Psoas muscle (tissue), 8 donors: Measurements from ENCODE around the gene LGALS12. TPM values are rescaled to one million over a fixed set of nuclear protein-coding genes. Genes with fewer than 3 reads are reported as not detected.
A peak's percentile ranks its signal among the peaks of the same experiment; 100 is the strongest.

Experiments
- ATAC-seq, 4 donors: fragments of 200-7000 bp; cut with Tn5 transposase; one replicate each; pipeline ENCODE4 v1.9.1; 2020; ENCODE audit warnings: moderate library complexity in 3 of 4, mild to moderate bottlenecking in 2 of 4
- DNase-seq, 2 donors: peaks; one replicate each; pipeline ENCODE4 v3.0.0-alpha.2; 2020
- H3K27ac ChIP-seq: fragments of 200-600 bp; one replicate; pipeline ENCODE4 v1.8.0; 2022
- H3K27me3 ChIP-seq, 3 donors: fragments of 200-600 bp in 1 of 3; one replicate each; pipeline versions ENCODE4 v1.6.1 to v1.8.0; 2013 to 2022; ENCODE audit warnings: low read length in 2 of 3, mild to moderate bottlenecking in 2 of 3, moderate library complexity in 1 of 3; ENCODE audit not compliant: insufficient read depth in 3 of 3
- H3K36me3 ChIP-seq, 2 donors: fragments of 200-600 bp in 1 of 2; one replicate each; pipeline versions ENCODE4 v1.6.1 to v1.8.0; 2013 to 2022; ENCODE audit warnings: low read depth in 1 of 2, mild to moderate bottlenecking in 1 of 2, moderate library complexity in 1 of 2; ENCODE audit not compliant: insufficient read depth in 1 of 2
- H3K4me1 ChIP-seq: fragments of 200-600 bp; one replicate; pipeline ENCODE4 v1.8.0; 2022
- H3K4me3 ChIP-seq: fragments of 200-600 bp; one replicate; pipeline ENCODE4 v1.8.0; 2022; ENCODE audit warnings: mild to moderate bottlenecking
- H3K9me3 ChIP-seq: fragments of 200-600 bp; one replicate; pipeline ENCODE4 v1.8.0; 2022
- WGBS, 3 donors: extraction: QIAGEN DNeasy Blood & Tissue Kit; methylation state at CpG; one replicate each; pipeline versions ENCODE4 v1.1.6 to v1.1.7; 2013; 5-methylcytosine and 5-hydroxymethylcytosine counted together
- intact Hi-C, 2 donors: fragments of 100-400 bp; cut with DNase I; formaldehyde crosslinking; loops; one replicate each; pipeline versions ENCODE4 v1.11.0 to v1.14.2; 2022
- polyA plus RNA-seq, 3 donors: library from polyadenylated mRNA; stranded (reverse); fragments of 200-250 nt; gene quantifications; one replicate each; pipeline ENCODE4 v1.2.3, GENCODE V29; 2013
- total RNA-seq, 4 donors: library from RNA; stranded (reverse); fragmentation: NEBNext Ultra II Directional in 2 of 4; extraction: Animal tissue kit (Norgen Biotek cat#: 25700) in 2 of 4; gene quantifications; one replicate each; pipeline versions ENCODE4 v1.2.1 to v1.2.4, GENCODE V29; 2021 to 2023
- TF ChIP-seq, protein P1 (sequence below): fragments of 200-600 bp; IDR thresholded peaks from one replicate; pipeline ENCODE4 v1.8.0; 2022; ENCODE audit warnings: antibody characterized with exemption
- donor health status: healthy with polysubstance abuse.
- donor health status: DM: no; HTN: no; CAD: no; lungs with moderate emphysema.
- donor health status: Bipolar disorder and iron deficiency.
- donor health status: healthy.
- donor health status: DM: yes; HTN: yes; CAD: no.
- donor health status: DM: no; HTN: no; CAD: no.
- donor health status: DM: no; HTN: no; CAD: no.
- donor health status: DM: yes; HTN: yes; CAD: no.

LGALS12 gene
- total and polyA plus RNA-seq, 7 donors = 0.16 to 2.0 (median 0.48) TPM; not detected in 1

GRCh38 chr11:63489879-63490278 lies 16.0 kb upstream of the LGALS12 start:
- Histone ChIP-seq H3K9me3 (peaks cover 16% of the 10 kb centered on the region), H3K36me3 (no peaks in the 10 kb centered on the region), H3K4me3 (no peak overlapping the region), H3K4me1 (no peaks in the 10 kb centered on the region), H3K27me3 (peaks cover 0 to 37% (median 0%) of the 10 kb centered on the region in 3 donors), H3K27ac (no peak overlapping the region)
- TF ChIP-seq, protein P1, sequence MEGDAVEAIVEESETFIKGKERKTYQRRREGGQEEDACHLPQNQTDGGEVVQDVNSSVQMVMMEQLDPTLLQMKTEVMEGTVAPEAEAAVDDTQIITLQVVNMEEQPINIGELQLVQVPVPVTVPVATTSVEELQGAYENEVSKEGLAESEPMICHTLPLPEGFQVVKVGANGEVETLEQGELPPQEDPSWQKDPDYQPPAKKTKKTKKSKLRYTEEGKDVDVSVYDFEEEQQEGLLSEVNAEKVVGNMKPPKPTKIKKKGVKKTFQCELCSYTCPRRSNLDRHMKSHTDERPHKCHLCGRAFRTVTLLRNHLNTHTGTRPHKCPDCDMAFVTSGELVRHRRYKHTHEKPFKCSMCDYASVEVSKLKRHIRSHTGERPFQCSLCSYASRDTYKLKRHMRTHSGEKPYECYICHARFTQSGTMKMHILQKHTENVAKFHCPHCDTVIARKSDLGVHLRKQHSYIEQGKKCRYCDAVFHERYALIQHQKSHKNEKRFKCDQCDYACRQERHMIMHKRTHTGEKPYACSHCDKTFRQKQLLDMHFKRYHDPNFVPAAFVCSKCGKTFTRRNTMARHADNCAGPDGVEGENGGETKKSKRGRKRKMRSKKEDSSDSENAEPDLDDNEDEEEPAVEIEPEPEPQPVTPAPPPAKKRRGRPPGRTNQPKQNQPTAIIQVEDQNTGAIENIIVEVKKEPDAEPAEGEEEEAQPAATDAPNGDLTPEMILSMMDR = no peak
- intact Hi-C loops = loop anchor here in 1 of 2 donors (1.0 to 10.0 kb wide), 2 partner anchors 44 to 95 kb away; no protein-coding TSS in a partner anchor
- DNase-seq = no peak
- ATAC-seq = peak in 1 of 4 donors; percentile 44
- WGBS, 3 donors = 45 to 56% (median 49%) methylated on average over 3 of the region's 3 CpGs

DNA sequence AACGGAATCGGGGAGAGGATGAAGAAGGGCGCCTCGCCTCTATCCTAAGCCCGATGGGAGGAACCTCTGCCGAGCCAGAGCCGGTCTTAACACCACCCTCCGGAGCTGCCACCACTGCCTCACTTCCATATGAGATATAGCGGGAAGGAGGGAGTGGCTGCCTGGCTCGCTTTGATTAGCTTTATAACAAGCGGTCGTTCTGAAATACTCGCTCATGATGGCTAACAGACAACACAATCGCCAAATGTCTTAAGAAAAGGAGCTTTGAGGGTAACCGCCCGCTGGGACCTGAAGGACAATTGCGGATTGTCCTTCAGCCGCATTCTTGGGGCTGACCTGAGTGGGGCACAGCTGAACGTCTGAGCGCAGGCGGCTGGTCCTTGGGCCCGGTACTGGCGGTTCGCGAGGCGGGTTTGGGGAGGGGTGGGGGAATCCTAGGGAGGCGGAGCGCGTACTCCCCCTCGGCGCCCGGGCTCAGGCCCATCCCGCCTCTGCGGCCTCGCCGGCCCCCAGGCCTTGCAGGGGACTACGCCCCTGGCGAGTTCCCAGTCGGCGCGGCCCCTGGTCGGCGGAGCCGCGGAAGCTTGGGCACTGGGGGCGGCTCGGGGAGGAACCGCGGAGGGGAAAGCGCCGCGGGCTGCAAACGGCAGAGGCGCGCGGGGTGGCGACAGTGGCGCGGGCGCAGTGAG lies 15.2 kb upstream of the LGALS12 start, which contains the start of gene PLAAT5:
Gene PLAAT5 (minus strand): TSS at position 617 of the 689 bp plus-strand sequence. CDS start 133 bp downstream, at position 484.
- ATAC-seq (peak in 3 of 4 donors; percentile 66 to 76 (median 68)), DNase-seq (peak; percentile 49 to 67)
- peaks cover 8% of the 10 kb centered on the region for H3K9me3 ChIP-seq
- intact Hi-C loops = loop anchor here in 1 of 2 donors (1.0 kb wide), 1 partner anchor 44 kb away; no protein-coding TSS in a partner anchor
- H3K27me3 ChIP-seq = peaks cover 0 to 37% (median 0%) of the 10 kb centered on the region in 3 donors
- no peaks in the 10 kb centered on the region for H3K36me3 ChIP-seq
- peak within 1 kb of the TSS; percentile 61 for H3K4me3 ChIP-seq
- WGBS, 3 donors = 10 to 14% (median 13%) methylated on average over 48 to 60 of the region's 60 CpGs
- H3K4me1 ChIP-seq = no peaks in the 10 kb centered on the region
- H3K27ac ChIP-seq = no peak within 1 kb of the TSS
- TF ChIP-seq, protein P1 = no peak

DNA sequence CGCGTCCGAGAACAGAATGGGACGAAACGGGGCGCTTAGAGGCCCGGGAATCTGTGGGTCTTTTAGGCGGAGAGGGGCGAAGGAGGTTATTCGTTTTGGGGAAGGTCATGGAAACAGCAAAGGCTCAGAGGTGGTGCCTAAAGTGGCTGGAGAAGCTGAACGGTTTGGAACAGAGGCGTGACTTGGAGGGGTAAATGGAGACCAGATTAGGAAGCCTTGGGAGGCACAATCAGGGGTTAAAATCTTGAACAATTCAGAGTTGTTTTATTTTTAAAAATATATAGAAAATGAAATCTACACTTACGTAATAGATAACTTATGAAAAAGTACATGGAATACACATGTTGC lies 14.7 kb upstream of the LGALS12 start:
- DNase-seq (no peak), ATAC-seq (peak in 2 of 4 donors; percentile 10 to 17)
- peaks cover 0 to 37% (median 0%) of the 10 kb centered on the region in 3 donors for H3K27me3 ChIP-seq
- WGBS, 3 donors = 4 to 7% (median 5%) methylated on average over 13 of the region's 13 CpGs
- H3K9me3 ChIP-seq = peaks cover 3% of the 10 kb centered on the region
- no peaks in the 10 kb centered on the region for H3K4me1 ChIP-seq
- peak overlapping the region; percentile 61 for H3K4me3 ChIP-seq
- H3K36me3 ChIP-seq = no peaks in the 10 kb centered on the region
- H3K27ac ChIP-seq = no peak overlapping the region
- TF ChIP-seq, protein P1 = no peak
- intact Hi-C loops = no loop called here

- DNase-seq = no peak
- H3K4me1 ChIP-seq = no peaks in the 10 kb centered on the region
- no peaks in the 10 kb centered on the region for H3K36me3 ChIP-seq
- H3K27me3 ChIP-seq = peaks cover 0 to 37% (median 0%) of the 10 kb centered on the region in 3 donors
- H3K27ac ChIP-seq = no peak overlapping the region
- TF ChIP-seq, protein P1 = no peak
- no peak for ATAC-seq
- H3K9me3 ChIP-seq = no peaks in the 10 kb centered on the region
- H3K4me3 ChIP-seq = peak overlapping the region; percentile 61
- 71 to 73% (median 72%) methylated on average over 11 of the region's 11 CpGs for WGBS, 3 donors
- intact Hi-C loops = no loop called here
Measured at GRCh38 chr11:63491636-63492372, 14.1 kb upstream of the LGALS12 start.
